GM18858 (cell line): Measurements from ENCODE around the gene CX3CR1.
"Not testable (repeated sequence)": the region's sequence is repeated elsewhere in the genome, so short reads cannot be mapped to it uniquely, and the experiment has no call there.

Experiments used
- ATAC-seq: cut with Tn5 transposase; IDR thresholded peaks from one replicate; pipeline ENCODE4 v1.9.1; 2021; ENCODE audit not compliant: unreplicated experiment

The CX3CR1 gene

GRCh38 chr3:39279745-39280517 is at the start of gene CX3CR1:
CX3CR1 (minus strand) TSS chr3:39280036; CDS start chr3:39266509, 13,527 bp downstream.
- ATAC-seq: no peak

- ATAC-seq: no peak
Observed at GRCh38 chr3:39329493-39329892, 49.7 kb upstream of the CX3CR1 start, which contains the start of gene CCR8. CCR8 (plus strand) TSS chr3:39329709; CDS start chr3:39332332, 2,623 bp downstream.

- no peak for ATAC-seq
Observed at GRCh38 chr3:39327746-39328349, 48.0 kb upstream of the CX3CR1 start.

- no peak for ATAC-seq
Observed at GRCh38 chr3:39327053-39327745, 47.4 kb upstream of the CX3CR1 start.

GRCh38 chr3:39325236-39325635 is 45.4 kb upstream of the CX3CR1 start:
- no peak for ATAC-seq

- ATAC-seq: no peak
Observed at GRCh38 chr3:39323494-39323893, 43.7 kb upstream of the CX3CR1 start.

- ATAC-seq: no peak
Observed at GRCh38 chr3:39322936-39323335, 43.1 kb upstream of the CX3CR1 start.

GRCh38 chr3:39322209-39322715 is 42.4 kb upstream of the CX3CR1 start:
- ATAC-seq: not testable (repeated sequence)

- not testable (repeated sequence) for ATAC-seq
Observed at GRCh38 chr3:39321574-39321983, 41.7 kb upstream of the CX3CR1 start.

- ATAC-seq: no peak
Observed at GRCh38 chr3:39319249-39319648, 39.4 kb upstream of the CX3CR1 start.

GRCh38 chr3:39318301-39318700 is 38.5 kb upstream of the CX3CR1 start:
- no peak for ATAC-seq

GRCh38 chr3:39317571-39318169 is 37.8 kb upstream of the CX3CR1 start:
- ATAC-seq: no peak

- no peak for ATAC-seq
Observed at GRCh38 chr3:39315420-39315819, 35.6 kb upstream of the CX3CR1 start.

GRCh38 chr3:39313289-39313688 is 33.5 kb upstream of the CX3CR1 start:
- ATAC-seq: no peak

GRCh38 chr3:39302178-39302577 is 22.3 kb upstream of the CX3CR1 start:
- no peak for ATAC-seq

- ATAC-seq: no peak
Observed at GRCh38 chr3:39299279-39299678, 19.4 kb upstream of the CX3CR1 start.

GRCh38 chr3:39296197-39297077 is 16.6 kb upstream of the CX3CR1 start:
- no peak for ATAC-seq

GRCh38 chr3:39295184-39295775 is 15.4 kb upstream of the CX3CR1 start:
- peak; percentile 88 for ATAC-seq

- ATAC-seq: no peak
Observed at GRCh38 chr3:39294446-39295183, 14.8 kb upstream of the CX3CR1 start.
